ENCODE results near the gene ZNF487. TPM values are rescaled to one million over a fixed set of nuclear protein-coding genes. Genes with fewer than 3 reads are reported as not detected.
"Not testable (repeated sequence)": the region's sequence is repeated elsewhere in the genome, so short reads cannot be mapped to it uniquely, and the experiment has no call there.

Gene ZNF487
- total RNA-seq, 2 experiments from 2014 or later, result 1.8 to 2.3 TPM

DNA sequence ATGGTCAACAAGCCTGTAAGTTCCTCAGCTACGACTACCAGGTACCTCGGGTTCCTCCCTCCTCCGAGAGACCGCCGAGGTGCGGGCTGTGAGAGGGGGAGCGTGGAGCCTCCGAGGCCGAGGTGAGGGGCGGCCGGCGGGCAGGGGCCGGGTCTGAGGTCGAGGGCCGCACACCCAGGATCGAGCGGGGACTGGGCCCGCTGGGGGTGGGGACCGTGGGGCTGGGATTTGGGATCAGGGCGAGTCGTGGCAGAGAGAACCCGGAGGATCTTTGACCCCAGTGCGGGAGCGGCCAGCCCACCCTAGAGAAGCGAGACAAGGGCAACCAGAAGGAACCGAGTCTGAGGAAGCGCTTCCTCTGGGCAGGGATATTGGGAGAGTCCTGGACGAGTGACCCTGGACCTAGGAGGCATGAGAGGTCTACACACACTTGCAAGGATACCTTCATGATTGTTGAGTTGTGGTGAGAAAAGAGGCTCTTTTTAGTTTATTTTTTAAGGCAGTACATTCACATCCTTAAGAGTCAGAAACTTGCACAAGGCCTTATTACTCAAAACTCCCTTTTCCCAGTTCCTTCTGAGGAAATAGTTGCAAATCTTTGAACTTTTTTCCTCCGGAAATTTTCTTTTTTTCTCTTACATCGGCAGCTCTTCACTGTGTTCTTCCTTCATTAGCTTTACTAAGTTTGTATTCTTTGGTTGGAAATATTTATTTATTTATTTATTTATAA is 395 bp downstream of the ZNF487 start:
- ATAC-seq (no peak), DNase-seq (no peak)
- CTCF ChIA-PET, result interaction anchor here (0.6 kb wide), 1 partner anchor 17 kb away, joined by 4 read pairs; no protein-coding TSS in a partner anchor
- Mint-ChIP-seq H3K4me3 (peak overlapping the region; percentile 98), H3K4me1 (peaks cover 17% of the 10 kb centered on the region), H3K27me3 (no peaks in the 10 kb centered on the region), H3K27ac (peak overlapping the region; percentile 82), H3K9me3 (ENCODE audit: low read depth) (no peaks in the 10 kb centered on the region), H3K36me3 (ENCODE audit: low read depth) (peaks cover 11% of the 10 kb centered on the region)
- POLR2A ChIA-PET, result interaction anchor here (1.0 to 1.6 kb wide), 2 partner anchors 14 to 17 kb away, joined by 3 to 9 read pairs; no protein-coding TSS in a partner anchor
- intact Hi-C loops (cut with DNase I, micrococcal nuclease), result loop anchor here in 1 of 2 experiments (1.0 to 5.0 kb wide), 2 partner anchors 75 to 300 kb away; partner anchors contain the start of gene CSGALNACT2

GRCh38 chr10:43440463-43441134 is 3.7 kb downstream of the ZNF487 start:
- ATAC-seq (no peak), DNase-seq (no peak)
- CTCF ChIA-PET, result no interaction called here
- Mint-ChIP-seq H3K27me3 (no peaks in the 10 kb centered on the region), H3K4me1 (peaks cover 17% of the 10 kb centered on the region), H3K4me3 (no peak overlapping the region), H3K9me3 (ENCODE audit: low read depth) (no peaks in the 10 kb centered on the region), H3K27ac (no peak overlapping the region), H3K36me3 (ENCODE audit: low read depth) (peaks cover 10% of the 10 kb centered on the region)
- POLR2A ChIA-PET, result no interaction called here
- intact Hi-C loops (cut with DNase I, micrococcal nuclease), result no loop called here

GRCh38 chr10:43444323-43444722 is 7.4 kb downstream of the ZNF487 start:
- no peak for DNase-seq

DNA sequence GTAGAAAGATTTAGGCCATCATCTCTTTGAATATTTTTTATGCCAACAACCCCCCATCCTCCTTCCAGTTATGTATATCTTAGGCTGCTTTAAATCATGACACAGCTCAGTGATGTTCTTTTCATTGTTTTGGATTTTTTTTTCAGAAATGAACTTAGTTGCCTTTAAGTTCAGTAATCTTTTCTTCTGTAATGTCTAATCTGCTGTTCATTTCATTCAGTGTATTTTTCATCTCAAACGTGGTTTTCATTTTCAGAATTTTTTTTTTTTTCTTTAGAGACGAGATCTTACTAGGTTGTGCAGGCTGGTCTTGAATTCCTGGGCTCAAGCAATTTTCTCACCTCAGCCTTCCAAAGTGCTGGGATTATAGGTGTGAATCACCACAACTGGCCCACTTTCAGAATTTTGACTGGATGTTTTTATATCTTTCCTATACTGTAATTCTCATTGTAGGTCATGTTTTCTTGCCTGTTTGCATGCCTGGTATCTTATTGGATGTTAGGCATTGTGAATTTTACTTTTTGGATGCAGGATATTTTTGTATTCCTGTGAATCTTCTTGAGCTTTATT is 8.1 kb downstream of the ZNF487 start:
- ATAC-seq (no peak), DNase-seq (no peak)
- ChIA-PET CTCF (interaction anchor here (0.6 kb wide), 1 partner anchor 68 kb away, joined by 3 read pairs; no protein-coding TSS in a partner anchor), POLR2A (no interaction called here)
- intact Hi-C loops (cut with DNase I, micrococcal nuclease), result no loop called here
- H3K4me3 Mint-ChIP-seq, result no peak overlapping the region
- H3K27me3 Mint-ChIP-seq, result no peaks in the 10 kb centered on the region
- peaks cover 3% of the 10 kb centered on the region for H3K4me1 Mint-ChIP-seq
- H3K36me3 Mint-ChIP-seq (ENCODE audit: low read depth), result peaks cover 11% of the 10 kb centered on the region
- peaks cover 4% of the 10 kb centered on the region for H3K9me3 Mint-ChIP-seq (ENCODE audit: low read depth)
- peak overlapping the region; percentile 19 for H3K27ac Mint-ChIP-seq

More at GRCh38 chr10:43444323-43444722, 7.4 kb downstream of the ZNF487 start:
- intact Hi-C loops (cut with DNase I, micrococcal nuclease), result no loop called here
- ChIA-PET CTCF (interaction anchor here (0.6 kb wide), 2 partner anchors 17 to 67 kb away, joined by 3 to 6 read pairs; no protein-coding TSS in a partner anchor), POLR2A (no interaction called here)
- H3K27me3 Mint-ChIP-seq, result no peaks in the 10 kb centered on the region
- peaks cover 4% of the 10 kb centered on the region for H3K9me3 Mint-ChIP-seq (ENCODE audit: low read depth)
- H3K36me3 Mint-ChIP-seq (ENCODE audit: low read depth), result peaks cover 11% of the 10 kb centered on the region
- H3K4me3 Mint-ChIP-seq, result no peak overlapping the region
- peaks cover 5% of the 10 kb centered on the region for H3K4me1 Mint-ChIP-seq
- no peak overlapping the region for H3K27ac Mint-ChIP-seq
- no peak for ATAC-seq

DNA sequence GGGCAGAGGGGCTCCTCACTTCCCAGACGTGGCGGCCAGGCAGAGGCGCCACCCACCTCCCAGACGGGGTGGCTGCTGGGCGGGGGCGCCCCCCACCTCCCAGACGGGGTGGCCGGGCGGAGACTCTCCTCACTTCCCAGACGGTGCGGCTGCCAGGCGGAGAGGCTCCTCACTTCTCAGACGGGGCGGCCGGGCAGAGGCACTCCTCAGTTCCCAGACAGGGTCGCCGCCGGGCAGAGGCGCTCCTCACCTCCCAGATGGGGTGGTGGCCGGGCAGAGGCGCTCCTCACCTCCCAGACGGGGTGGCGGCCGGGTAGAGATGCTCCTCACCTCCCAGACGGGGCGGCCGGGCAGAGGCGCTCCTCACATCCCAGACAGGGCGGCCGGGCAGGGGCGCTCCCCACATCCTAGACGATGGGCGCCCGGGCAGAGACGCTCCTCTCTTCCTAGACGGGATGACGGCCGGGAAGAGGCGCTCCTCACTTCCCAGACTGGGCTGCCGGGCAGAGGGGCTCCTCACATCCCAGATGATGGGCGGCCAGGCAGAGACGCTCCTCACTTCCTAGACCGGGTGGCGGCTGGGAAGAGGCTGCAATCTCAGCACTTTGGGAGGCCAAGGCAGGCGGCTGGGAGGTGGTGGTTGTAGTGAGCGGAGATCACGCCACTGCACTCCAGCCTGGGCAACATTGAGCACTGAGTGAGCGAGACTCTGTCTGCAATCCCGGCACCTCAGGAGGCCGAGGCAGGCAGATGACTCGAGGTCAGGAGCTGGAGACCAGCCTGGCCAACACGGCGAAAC is 9.5 kb downstream of the ZNF487 start:
- intact Hi-C loops (cut with DNase I, micrococcal nuclease); H3K4me3 Mint-ChIP-seq; H3K27me3 Mint-ChIP-seq; H3K9me3 Mint-ChIP-seq (ENCODE audit: low read depth); ATAC-seq; H3K4me1 Mint-ChIP-seq; H3K27ac Mint-ChIP-seq; DNase-seq: not testable (repeated sequence)
- CTCF ChIA-PET, result interaction anchor here (0.7 kb wide), 1 partner anchor 118 kb away, joined by 3 read pairs; no protein-coding TSS in a partner anchor
- POLR2A ChIA-PET, result interaction anchor here (0.6 kb wide), 1 partner anchor 11 kb away, joined by 4 read pairs; no protein-coding TSS in a partner anchor
- peaks cover 11% of the 10 kb centered on the region for H3K36me3 Mint-ChIP-seq (ENCODE audit: low read depth)

DNA sequence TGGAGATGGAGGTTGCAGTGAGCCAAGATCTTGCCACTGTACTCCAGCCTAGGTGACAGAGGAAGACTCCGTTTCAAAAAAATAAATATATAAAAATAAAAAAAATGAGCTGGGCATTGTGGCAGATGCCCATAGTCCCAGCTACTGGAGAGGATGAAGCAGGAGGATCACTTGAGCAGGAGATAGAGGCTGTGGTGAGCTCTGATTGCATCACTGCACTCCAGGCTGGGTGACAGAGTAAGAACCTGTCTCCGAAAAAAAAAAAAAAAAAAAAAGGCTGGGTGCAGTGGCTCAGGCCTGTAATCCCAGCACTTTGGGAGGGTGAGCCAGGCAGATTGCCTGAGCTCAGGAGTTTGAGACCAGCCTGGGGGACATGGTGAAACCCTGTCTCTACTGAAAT is 11.8 kb downstream of the ZNF487 start:
- Mint-ChIP-seq H3K27ac (no peak overlapping the region), H3K4me3 (no peak overlapping the region), H3K27me3 (no peaks in the 10 kb centered on the region), H3K36me3 (ENCODE audit: low read depth) (peaks cover 13% of the 10 kb centered on the region), H3K9me3 (ENCODE audit: low read depth) (peaks cover 4% of the 10 kb centered on the region), H3K4me1 (peaks cover 25% of the 10 kb centered on the region)
- intact Hi-C loops (cut with DNase I, micrococcal nuclease), result no loop called here
- DNase-seq (no peak), ATAC-seq (no peak)
- CTCF ChIA-PET, result interaction anchor here (0.6 to 1.5 kb wide), 4 partner anchors 29 to 314 kb away, joined by 3 to 4 read pairs (median 3); no protein-coding TSS in a partner anchor
- POLR2A ChIA-PET, result interaction anchor here (0.6 to 0.7 kb wide), 2 partner anchors 16 to 66 kb away, joined by 3 read pairs; no protein-coding TSS in a partner anchor

GRCh38 chr10:43452356-43452914 is 15.5 kb downstream of the ZNF487 start:
- H3K27me3 Mint-ChIP-seq, result no peaks in the 10 kb centered on the region
- ChIA-PET CTCF (interaction anchor here (0.7 to 0.9 kb wide), 3 partner anchors 9 to 154 kb away, joined by 3 read pairs; partner anchors contain the start of gene ZNF485), POLR2A (interaction anchor here (0.6 to 0.7 kb wide), 2 partner anchors 33 to 120 kb away, joined by 3 to 4 read pairs; no protein-coding TSS in a partner anchor)
- peaks cover 44% of the 10 kb centered on the region for H3K4me1 Mint-ChIP-seq
- H3K4me3 Mint-ChIP-seq, result peak overlapping the region; percentile 30
- ATAC-seq, result no peak
- peaks cover 8% of the 10 kb centered on the region for H3K36me3 Mint-ChIP-seq (ENCODE audit: low read depth)
- peak overlapping the region; percentile 96 for H3K27ac Mint-ChIP-seq
- peaks cover 3% of the 10 kb centered on the region for H3K9me3 Mint-ChIP-seq (ENCODE audit: low read depth)
- DNase-seq, result no peak
- intact Hi-C loops (cut with DNase I, micrococcal nuclease), result no loop called here

DNA sequence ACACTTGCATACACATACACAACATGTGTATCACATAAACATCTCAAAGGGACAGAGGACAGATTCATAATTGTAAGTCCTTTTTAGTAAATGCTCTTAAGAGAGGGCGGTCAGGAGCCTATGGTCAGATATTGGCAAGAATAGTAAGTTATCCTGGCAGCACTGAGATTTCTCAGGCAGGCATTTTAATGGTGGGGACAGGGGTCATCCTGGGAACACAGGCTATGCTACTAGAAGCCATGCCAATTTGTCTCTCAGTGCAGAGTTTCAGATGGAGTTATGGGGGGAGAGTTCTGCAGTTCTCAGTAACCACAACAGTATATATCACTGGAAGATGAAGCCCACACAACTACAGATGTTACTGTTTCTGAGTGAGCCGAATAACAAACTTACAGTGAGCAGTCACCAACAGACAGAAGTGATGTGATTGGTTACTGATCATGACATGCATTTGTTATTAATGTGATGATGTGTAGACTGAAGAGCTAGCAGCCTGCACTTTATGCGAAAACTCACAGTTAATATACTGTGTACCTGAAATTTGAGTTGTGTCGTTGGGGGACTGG is 16.4 kb downstream of the ZNF487 start:
- H3K4me3 Mint-ChIP-seq, result peak overlapping the region; percentile 88
- POLR2A ChIA-PET, result interaction anchor here (0.7 to 1.4 kb wide), 5 partner anchors 33 to 62 kb away, joined by 3 to 6 read pairs (median 4); no protein-coding TSS in a partner anchor
- ATAC-seq (peak; percentile 52), DNase-seq (peak; percentile 14)
- peaks cover 5% of the 10 kb centered on the region for H3K36me3 Mint-ChIP-seq (ENCODE audit: low read depth)
- intact Hi-C loops (cut with DNase I, micrococcal nuclease), result no loop called here
- H3K4me1 Mint-ChIP-seq, result peaks cover 48% of the 10 kb centered on the region
- no peaks in the 10 kb centered on the region for H3K9me3 Mint-ChIP-seq (ENCODE audit: low read depth)
- H3K27me3 Mint-ChIP-seq, result no peaks in the 10 kb centered on the region
- H3K27ac Mint-ChIP-seq, result peak overlapping the region; percentile 96
- CTCF ChIA-PET, result interaction anchor here (0.6 to 1.4 kb wide), 6 partner anchors 18 to 100 kb away, joined by 3 to 7 read pairs (median 4); no protein-coding TSS in a partner anchor

DNA sequence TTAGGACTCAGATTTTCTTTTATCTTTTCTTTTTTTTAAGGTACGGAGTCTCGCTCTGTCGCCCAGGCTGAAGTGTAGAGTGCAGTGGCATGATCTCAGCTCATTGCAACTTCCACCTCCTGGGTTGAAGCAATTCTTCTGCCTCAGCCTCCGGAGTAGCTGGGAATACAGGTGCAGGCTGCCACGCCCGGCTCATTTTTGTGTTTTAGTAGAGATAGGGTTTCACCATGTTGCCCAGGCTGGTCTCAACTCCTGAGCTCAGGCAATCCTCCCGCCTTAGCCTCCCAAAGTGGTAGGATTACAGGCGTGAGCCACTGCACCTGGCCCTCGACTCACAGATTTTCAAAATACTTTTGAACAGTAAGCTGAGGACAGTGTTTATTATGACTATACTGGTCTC is 17.1 kb downstream of the ZNF487 start:
- H3K27me3 Mint-ChIP-seq; H3K36me3 Mint-ChIP-seq (ENCODE audit: low read depth); intact Hi-C loops (cut with DNase I, micrococcal nuclease); ATAC-seq; DNase-seq; H3K9me3 Mint-ChIP-seq (ENCODE audit: low read depth): not testable (repeated sequence)
- CTCF ChIA-PET, result interaction anchor here (0.6 to 1.4 kb wide), 7 partner anchors 11 to 98 kb away, joined by 3 to 7 read pairs (median 4); no protein-coding TSS in a partner anchor
- Mint-ChIP-seq H3K27ac (peak overlapping the region; percentile 100), H3K4me1 (peaks cover 51% of the 10 kb centered on the region), H3K4me3 (peak overlapping the region; percentile 88)
- POLR2A ChIA-PET, result interaction anchor here (0.8 to 1.4 kb wide), 5 partner anchors 26 to 63 kb away, joined by 3 to 6 read pairs (median 4); no protein-coding TSS in a partner anchor

- H3K36me3 Mint-ChIP-seq (ENCODE audit: low read depth); intact Hi-C loops (cut with DNase I, micrococcal nuclease); H3K9me3 Mint-ChIP-seq (ENCODE audit: low read depth); ATAC-seq; H3K27me3 Mint-ChIP-seq; DNase-seq; POLR2A ChIA-PET: not testable (repeated sequence)
- peak overlapping the region; percentile 100 for H3K27ac Mint-ChIP-seq
- peaks cover 51% of the 10 kb centered on the region for H3K4me1 Mint-ChIP-seq
- peak overlapping the region; percentile 88 for H3K4me3 Mint-ChIP-seq
- CTCF ChIA-PET, result interaction anchor here (0.6 to 2.6 kb wide), 5 partner anchors 62 to 164 kb away, joined by 3 to 9 read pairs (median 3); no protein-coding TSS in a partner anchor
Observed at GRCh38 chr10:43456561-43456960, 19.6 kb downstream of the ZNF487 start.
